ENCODE data around the gene SLC7A4.

SLC7A4 gene

GRCh38 chr22:20997536-20998257 lies 34.7 kb downstream of the SLC7A4 start:
- H3K36me3 Mint-ChIP-seq, result peaks cover 33 to 46% of the 10 kb centered on the region in 2 donors
- no peaks in the 10 kb centered on the region for H3K9me3 Mint-ChIP-seq
- ATAC-seq (replicated peaks), result no peak
- H3K27ac Mint-ChIP-seq, result peak overlapping the region; percentile 92
- peaks cover 19 to 33% of the 10 kb centered on the region in 2 donors for H3K4me1 Mint-ChIP-seq
- H3K27me3 Mint-ChIP-seq, result no peaks in the 10 kb centered on the region
- H3K4me3 Mint-ChIP-seq, result no peak overlapping the region
- DNase-seq, result no peak

- H3K4me1 Mint-ChIP-seq, result peaks cover 19 to 33% of the 10 kb centered on the region in 2 donors
- H3K4me3 Mint-ChIP-seq, result no peak overlapping the region
- H3K36me3 Mint-ChIP-seq, result peaks cover 33 to 51% of the 10 kb centered on the region in 2 donors
- H3K27me3 Mint-ChIP-seq, result no peaks in the 10 kb centered on the region
- ATAC-seq (replicated peaks) (no peak), DNase-seq (no peak)
- H3K9me3 Mint-ChIP-seq, result no peaks in the 10 kb centered on the region
- H3K27ac Mint-ChIP-seq, result peak overlapping the region; percentile 42
Observed at GRCh38 chr22:20996598-20997535, 35.5 kb downstream of the SLC7A4 start.

- Mint-ChIP-seq H3K4me3 (no peak overlapping the region), H3K36me3 (peaks cover 31 to 46% of the 10 kb centered on the region in 2 donors), H3K27ac (peak overlapping the region; percentile 42), H3K4me1 (peaks cover 15 to 27% of the 10 kb centered on the region in 2 donors), H3K9me3 (no peaks in the 10 kb centered on the region), H3K27me3 (no peaks in the 10 kb centered on the region)
- ATAC-seq (replicated peaks) (no peak), DNase-seq (no peak)
Observed at GRCh38 chr22:20996031-20996410, 36.3 kb downstream of the SLC7A4 start.

GRCh38 chr22:20995329-20996030 lies 36.9 kb downstream of the SLC7A4 start:
- peaks cover 36 to 49% of the 10 kb centered on the region in 2 donors for H3K36me3 Mint-ChIP-seq
- H3K4me3 Mint-ChIP-seq, result no peak overlapping the region
- no peaks in the 10 kb centered on the region for H3K27me3 Mint-ChIP-seq
- no peaks in the 10 kb centered on the region for H3K9me3 Mint-ChIP-seq
- peaks cover 14 to 21% of the 10 kb centered on the region in 2 donors for H3K4me1 Mint-ChIP-seq
- DNase-seq (no peak), ATAC-seq (replicated peaks) (no peak)
- peak overlapping the region; percentile 42 for H3K27ac Mint-ChIP-seq

- ATAC-seq (replicated peaks), result no peak
- H3K36me3 Mint-ChIP-seq, result peaks cover 34 to 50% of the 10 kb centered on the region in 2 donors
- no peak for DNase-seq
- H3K9me3 Mint-ChIP-seq, result no peaks in the 10 kb centered on the region
- no peak overlapping the region for H3K4me3 Mint-ChIP-seq
- H3K4me1 Mint-ChIP-seq, result peaks cover 10 to 15% of the 10 kb centered on the region in 2 donors
- no peaks in the 10 kb centered on the region for H3K27me3 Mint-ChIP-seq
- no peak overlapping the region for H3K27ac Mint-ChIP-seq
Observed at GRCh38 chr22:20994902-20995241, 37.5 kb downstream of the SLC7A4 start.

- H3K4me1 Mint-ChIP-seq, result peaks cover 8 to 11% of the 10 kb centered on the region in 2 donors
- ATAC-seq (replicated peaks), result no peak
Observed at GRCh38 chr22:20994128-20994901, 38.0 kb downstream of the SLC7A4 start.

GRCh38 chr22:20993304-20994127 lies 38.8 kb downstream of the SLC7A4 start:
- H3K4me3 Mint-ChIP-seq, result no peak overlapping the region
- no peak overlapping the region for H3K27ac Mint-ChIP-seq
- no peak for DNase-seq
- peaks cover 30 to 51% of the 10 kb centered on the region in 2 donors for H3K36me3 Mint-ChIP-seq
- H3K27me3 Mint-ChIP-seq, result no peaks in the 10 kb centered on the region
- ATAC-seq (replicated peaks), result no peak
- H3K9me3 Mint-ChIP-seq, result no peaks in the 10 kb centered on the region
- peaks cover 8 to 10% of the 10 kb centered on the region in 2 donors for H3K4me1 Mint-ChIP-seq

More at GRCh38 chr22:20994128-20994901, 38.0 kb downstream of the SLC7A4 start:
- Mint-ChIP-seq H3K27ac (no peak overlapping the region), H3K4me3 (no peak overlapping the region), H3K36me3 (peaks cover 31 to 50% of the 10 kb centered on the region in 2 donors), H3K9me3 (no peaks in the 10 kb centered on the region), H3K27me3 (no peaks in the 10 kb centered on the region)
- DNase-seq, result no peak

- ATAC-seq (replicated peaks) (no peak), DNase-seq (no peak)
- H3K4me3 Mint-ChIP-seq, result no peak overlapping the region
- H3K9me3 Mint-ChIP-seq, result no peaks in the 10 kb centered on the region
- peaks cover 2 to 3% of the 10 kb centered on the region in 2 donors for H3K4me1 Mint-ChIP-seq
- no peaks in the 10 kb centered on the region for H3K27me3 Mint-ChIP-seq
- peaks cover 27 to 49% of the 10 kb centered on the region in 2 donors for H3K36me3 Mint-ChIP-seq
- no peak overlapping the region for H3K27ac Mint-ChIP-seq
Observed at GRCh38 chr22:20992456-20993303, 39.7 kb downstream of the SLC7A4 start.

GRCh38 chr22:20992056-20992442 lies 40.3 kb downstream of the SLC7A4 start:
- peaks cover 2 to 3% of the 10 kb centered on the region in 2 donors for H3K4me1 Mint-ChIP-seq
- DNase-seq (no peak), ATAC-seq (replicated peaks) (no peak)
- H3K27ac Mint-ChIP-seq, result no peak overlapping the region
- no peaks in the 10 kb centered on the region for H3K9me3 Mint-ChIP-seq
- no peaks in the 10 kb centered on the region for H3K27me3 Mint-ChIP-seq
- H3K4me3 Mint-ChIP-seq, result no peak overlapping the region
- peaks cover 31 to 52% of the 10 kb centered on the region in 2 donors for H3K36me3 Mint-ChIP-seq

- H3K27ac Mint-ChIP-seq, result peak overlapping the region; percentile 62
- ATAC-seq (replicated peaks), result no peak
- no peak overlapping the region for H3K4me3 Mint-ChIP-seq
Observed at GRCh38 chr22:20991252-20992055, 40.9 kb downstream of the SLC7A4 start.

GRCh38 chr22:20990184-20991180 lies 41.9 kb downstream of the SLC7A4 start:
- Mint-ChIP-seq H3K36me3 (peaks cover 33 to 54% of the 10 kb centered on the region in 2 donors), H3K4me3 (no peak overlapping the region), H3K27me3 (no peaks in the 10 kb centered on the region), H3K4me1 (no peaks in the 10 kb centered on the region), H3K9me3 (no peaks in the 10 kb centered on the region), H3K27ac (peak overlapping the region; percentile 62)
- ATAC-seq (replicated peaks), result no peak
- DNase-seq, result no peak

More at GRCh38 chr22:20991252-20992055, 40.9 kb downstream of the SLC7A4 start:
- peaks cover 33 to 54% of the 10 kb centered on the region in 2 donors for H3K36me3 Mint-ChIP-seq
- H3K27me3 Mint-ChIP-seq, result no peaks in the 10 kb centered on the region
- no peak for DNase-seq
- H3K9me3 Mint-ChIP-seq, result no peaks in the 10 kb centered on the region
- H3K4me1 Mint-ChIP-seq, result peaks cover 2 to 3% of the 10 kb centered on the region in 2 donors
